ENCODE data around the gene INPP5D. TPM values are rescaled to one million over a fixed set of nuclear protein-coding genes. Genes with fewer than 3 reads are reported as not detected.

INPP5D gene
- total and polyA plus RNA-seq, 2 of the 8 experiments (the other 6 are each of a cell fraction or from before 2014, with no cell fraction given), result 4.5 to 7.1 TPM

GRCh38 chr2:233234264-233234663 lies 174.1 kb downstream of the INPP5D start:
- Histone ChIP-seq H3K56ac (replicated peaks; ENCODE audit: insufficient read length, low read depth, low read length) (no peak overlapping the region), H2BK5ac (ENCODE audit: low read depth, low read length) (no peak overlapping the region), H4K8ac (ENCODE audit: extremely low read depth, insufficient read depth, low read length) (no peak overlapping the region), H4K5ac (ENCODE audit: insufficient read length, low read depth, low read length) (no peak overlapping the region), H4K20me1 (replicated peaks in 1 of 2; ENCODE audit: control insufficient read depth in 1 of 2, insufficient read depth in 2 of 2, low read length in 2 of 2) (no peaks in the 10 kb centered on the region), H3K27me3 (replicated peaks in 1 of 4; ENCODE audit: control insufficient read depth in 3 of 4, extremely low read depth in 1 of 4, insufficient read depth in 3 of 4, low read length in 3 of 4) (no peaks in the 10 kb centered on the region), H3K36me3 (ENCODE audit: control insufficient read depth in 2 of 4, insufficient read depth in 4 of 4, low read length in 3 of 4) (no peaks in the 10 kb centered on the region), H3K79me2 (ENCODE audit: control insufficient read depth in 1 of 2, insufficient read depth in 2 of 2, low read length in 2 of 2) (no peaks in the 10 kb centered on the region), H3K23me2 (ENCODE audit: low read depth, low read length) (no peaks in the 10 kb centered on the region), H3K18ac (ENCODE audit: extremely low read depth, low read length) (no peak overlapping the region), H3K14ac (ENCODE audit: insufficient read length) (no peak overlapping the region), H2AK5ac (ENCODE audit: low read depth, low read length) (no peak overlapping the region), H3K79me1 (ENCODE audit: low read depth, low read length) (no peaks in the 10 kb centered on the region), H3K27ac (ENCODE audit: low read depth, low read length) (no peak overlapping the region), H3K9ac (replicated peaks in 1 of 4; ENCODE audit: extremely low read depth in 1 of 4, low read depth in 3 of 4, low read length in 3 of 4) (no peak overlapping the region), H3K9me3 (ENCODE audit: insufficient read depth in 2 of 2, low read depth in 1 of 2, low read length in 1 of 2) (no peaks in the 10 kb centered on the region), H2BK12ac (ENCODE audit: low read depth, low read length) (no peak overlapping the region), H2BK120ac (replicated peaks; ENCODE audit: low read depth, low read length) (no peak overlapping the region), H2BK20ac (ENCODE audit: low read length) (no peak overlapping the region), H3K23ac (ENCODE audit: insufficient read length) (no peak overlapping the region), H4K91ac (replicated peaks; ENCODE audit: insufficient read length, low read length) (no peak overlapping the region), H2AFZ (ENCODE audit: low read length) (no peak overlapping the region), H3K4me3 (ENCODE audit: extremely low read depth in 1 of 4, insufficient read depth in 2 of 4, low read depth in 3 of 4, low read length in 4 of 4) (no peak overlapping the region), H3K4ac (replicated peaks; ENCODE audit: insufficient read length, low read depth, low read length) (no peak overlapping the region), H3K4me2 (ENCODE audit: insufficient read depth in 1 of 2, low read depth in 2 of 2, low read length in 2 of 2) (no peak overlapping the region), H3K4me1 (replicated peaks in 1 of 4; ENCODE audit: control insufficient read depth in 3 of 4, insufficient read depth in 4 of 4, low read length in 3 of 4) (no peaks in the 10 kb centered on the region; a peak in 1 of 7 replicates), H2BK15ac (ENCODE audit: low read length) (no peak overlapping the region)
- FAIRE-seq (no peak), DNase-seq (ENCODE audit: low read depth in 1 of 2, low spot score in 2 of 2) (no peak)
- CTCF ChIA-PET (ENCODE audit: partially characterized antibody), result interaction anchor here (1.2 to 3.7 kb wide), 4 partner anchors 10 to 135 kb away, joined by 3 to 13 read pairs (median 5); no protein-coding TSS in a partner anchor
- POLR2A ChIA-PET (ENCODE audit: partially characterized antibody), result no interaction called here
- 92% methylated on average over 2 of the region's 2 CpGs; no CpG with 5 or more reads in 1 of the 2 experiments for WGBS, 2 experiments (ENCODE audit: extremely low coverage in 1 of 2, insufficient coverage in 1 of 2, insufficient read length in 1 of 2, insufficient replicate concordance in 2 of 2, low coverage in 1 of 2, low lambda C conversion rate in 2 of 2, missing lambda C conversion rate in 1 of 2)
- no peak for TF ChIP-seq NANOG (IDR thresholded peaks at IDR 0.05; ENCODE audit: insufficient read depth, low read depth, low read length, poor library complexity, severe bottlenecking)
- TF ChIP-seq ZNF274 (IDR thresholded peaks at IDR 0.05; ENCODE audit: borderline replicate concordance, extremely low read depth, low read length), result no peak
- no peak for TF ChIP-seq BACH1 (IDR thresholded peaks at IDR 0.05; ENCODE audit: low read length)
- no peak for TF ChIP-seq POLR2A (IDR thresholded peaks at IDR 0.05; ENCODE audit: control extremely low read depth in 1 of 2, low read depth in 2 of 2, low read length in 2 of 2)
- TF ChIP-seq TCF12 (IDR thresholded peaks at IDR 0.05; ENCODE audit: low read depth, low read length), result no peak
- no peak for TF ChIP-seq ATF2 (IDR thresholded peaks at IDR 0.05; ENCODE audit: low read length)
- TF ChIP-seq SRF (IDR thresholded peaks at IDR 0.05; ENCODE audit: low read depth, low read length), result no peak
- TF ChIP-seq EGR1 (IDR thresholded peaks at IDR 0.05; ENCODE audit: borderline replicate concordance, low read depth, low read length), result no peak
- no peak for TF ChIP-seq JUN (IDR thresholded peaks at IDR 0.05; ENCODE audit: low read depth, low read length)
- no peak for TF ChIP-seq TAF1 (IDR thresholded peaks at IDR 0.05; ENCODE audit: low read depth, low read length)
- TF ChIP-seq CREB1 (IDR thresholded peaks at IDR 0.05), result no peak
- TF ChIP-seq SUZ12 (IDR thresholded peaks at IDR 0.05; ENCODE audit: low read length), result no peak
- TF ChIP-seq TAF7 (optimal IDR thresholded peaks at IDR 0.05; ENCODE audit: borderline replicate concordance, low read depth, low read length), result no peak

Measured in H1 (cell line).